HG03558 (cell line): ENCODE data around the gene DDR2.
"Not testable (repeated sequence)": the region's sequence is repeated elsewhere in the genome, so short reads cannot be mapped to it uniquely, and the experiment has no call there.

ENCODE experiments used
- ATAC-seq: cut with Tn5 transposase; IDR thresholded peaks from one replicate; pipeline ENCODE4 v1.9.1; 2021; ENCODE audit warnings: moderate number of reproducible peaks; ENCODE audit not compliant: unreplicated experiment; ENCODE audit errors: extremely low read depth

DDR2 gene

DNA sequence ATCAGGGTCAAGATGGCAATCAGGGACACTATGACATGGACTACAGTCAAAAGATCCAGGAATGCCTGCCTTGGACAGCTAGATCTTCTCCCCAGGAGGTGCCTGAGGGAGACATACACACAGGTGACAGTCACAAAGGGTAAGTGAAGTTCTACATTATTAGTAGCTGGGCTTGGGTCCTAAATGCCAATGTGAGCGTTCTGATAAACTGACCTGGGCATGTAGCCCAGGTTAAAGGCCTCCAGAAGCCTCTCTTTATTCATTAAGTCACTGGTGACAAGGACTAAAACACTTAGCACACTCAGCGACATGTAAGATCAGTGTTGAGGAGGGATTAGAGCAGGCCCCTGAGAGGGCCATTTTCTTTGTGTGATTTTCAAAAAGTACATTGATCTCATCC lies 109.3 kb downstream of the DDR2 start:
- no peak for ATAC-seq

DNA sequence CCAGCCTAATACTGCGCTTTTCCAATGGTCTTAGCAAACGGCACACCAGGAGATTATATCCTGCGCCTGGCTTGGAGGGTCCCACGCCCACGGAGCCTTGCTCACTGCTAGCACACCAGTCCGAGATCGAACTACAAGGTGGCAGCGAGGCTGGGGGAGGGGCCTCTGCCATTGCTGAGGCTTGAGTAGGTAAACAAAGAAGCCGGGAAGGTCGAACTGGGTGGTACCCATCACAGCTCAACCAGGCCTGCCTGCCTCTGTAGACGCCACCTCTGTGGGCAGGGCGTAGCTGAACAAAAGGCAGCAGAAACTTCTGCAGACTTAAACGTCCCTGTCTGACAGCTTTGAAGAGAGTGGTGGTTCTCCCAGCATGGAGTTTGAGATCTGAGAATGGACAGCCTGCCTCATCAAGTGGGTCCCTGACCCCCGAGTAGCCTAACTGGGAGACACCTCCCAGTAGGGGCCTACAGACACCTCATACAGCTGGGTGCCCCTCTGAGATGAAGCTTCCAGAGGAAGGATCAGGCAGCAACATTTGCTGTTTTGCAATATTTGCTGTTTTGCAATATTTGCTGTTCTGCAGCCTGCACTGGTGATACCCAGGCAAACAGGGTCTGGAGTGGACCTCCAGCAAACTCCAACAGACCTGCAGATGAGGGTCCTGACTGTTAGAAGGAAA lies 114.1 kb downstream of the DDR2 start:
- ATAC-seq: not testable (repeated sequence)

- ATAC-seq: no peak
These were observed 120.9 kb downstream of the DDR2 start for GRCh38 chr1:162753001-162753658.

DNA sequence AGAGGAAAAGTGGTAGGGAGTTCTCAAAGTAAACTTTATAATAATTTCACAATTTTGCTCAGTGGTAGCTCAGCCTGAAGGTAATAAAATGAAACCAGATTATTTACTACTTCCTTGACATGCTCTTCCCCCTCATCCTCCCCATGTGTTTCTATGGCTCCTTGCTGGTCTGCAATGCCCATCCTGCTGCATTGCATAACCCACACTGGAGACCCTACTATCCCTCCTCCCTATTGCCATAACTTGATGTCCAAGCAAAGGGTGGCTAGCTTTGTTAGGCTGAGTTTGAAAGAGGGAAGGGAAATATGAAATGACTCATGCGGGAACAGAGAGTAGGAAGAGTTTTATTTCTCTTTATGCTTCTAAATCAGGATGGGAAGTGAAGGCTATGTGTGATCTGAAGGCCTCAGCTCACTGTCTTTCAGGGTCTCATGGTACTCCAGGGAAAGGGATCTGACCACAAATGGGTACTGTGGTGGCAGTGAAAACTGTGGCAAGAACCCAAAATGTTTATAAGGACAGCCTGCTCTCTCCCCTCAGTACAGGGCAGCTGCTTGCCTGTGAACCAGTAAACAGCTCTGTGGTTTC lies 121.8 kb downstream of the DDR2 start:
- ATAC-seq: no peak

DNA sequence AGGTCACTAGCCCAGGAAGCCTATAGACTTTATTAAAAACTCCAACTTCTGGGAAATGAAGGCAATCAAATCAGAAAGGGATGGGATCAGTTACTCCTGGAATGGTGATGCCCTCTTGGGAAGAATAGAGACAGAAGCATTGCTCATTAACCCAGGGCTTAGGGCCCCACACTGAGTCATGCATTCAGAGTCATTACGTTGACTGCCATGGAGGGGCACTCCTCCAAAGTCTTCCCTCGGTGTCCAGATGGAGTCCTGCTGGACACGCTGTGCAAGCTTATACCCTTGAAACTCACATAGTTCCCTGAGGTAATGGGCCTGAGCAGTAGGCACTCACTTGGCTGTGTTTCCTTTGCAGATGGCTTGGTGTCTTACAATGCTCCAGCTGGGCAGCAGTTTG lies 123.0 kb downstream of the DDR2 start:
- no peak for ATAC-seq

- ATAC-seq: no peak
These were observed 124.3 kb downstream of the DDR2 start for GRCh38 chr1:162756523-162756922.

GRCh38 chr1:162757476-162757875 lies 125.2 kb downstream of the DDR2 start:
- ATAC-seq: no peak

- no peak for ATAC-seq
These were observed 133.5 kb downstream of the DDR2 start for GRCh38 chr1:162765788-162766187.

DNA sequence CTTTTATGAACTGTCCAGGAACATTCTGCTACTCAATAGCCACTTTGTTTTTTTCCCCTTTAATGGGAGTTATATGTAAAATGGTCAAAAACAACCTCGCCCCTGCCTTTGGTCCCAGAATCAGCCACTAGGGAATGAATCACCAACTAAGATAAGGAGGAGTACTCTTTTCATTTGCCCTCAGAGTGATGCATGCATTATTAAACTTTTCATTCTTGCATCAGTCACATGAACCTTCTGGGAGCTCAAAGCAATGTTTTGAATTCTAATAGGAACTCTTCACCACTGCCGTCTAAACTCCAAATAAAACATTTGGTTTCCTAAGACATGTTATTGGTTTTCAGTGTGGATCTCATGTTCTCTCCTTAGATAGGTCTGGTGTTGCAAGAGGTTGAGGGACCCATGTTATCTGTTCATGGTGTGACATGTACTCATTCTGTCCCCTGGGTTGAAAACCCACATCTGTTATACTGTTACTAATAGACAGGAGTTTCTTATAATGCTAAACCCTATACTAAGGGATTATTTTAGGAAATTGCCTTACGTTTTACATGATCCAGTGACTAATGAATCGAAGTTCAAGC lies 140.4 kb downstream of the DDR2 start:
- no peak for ATAC-seq

DNA sequence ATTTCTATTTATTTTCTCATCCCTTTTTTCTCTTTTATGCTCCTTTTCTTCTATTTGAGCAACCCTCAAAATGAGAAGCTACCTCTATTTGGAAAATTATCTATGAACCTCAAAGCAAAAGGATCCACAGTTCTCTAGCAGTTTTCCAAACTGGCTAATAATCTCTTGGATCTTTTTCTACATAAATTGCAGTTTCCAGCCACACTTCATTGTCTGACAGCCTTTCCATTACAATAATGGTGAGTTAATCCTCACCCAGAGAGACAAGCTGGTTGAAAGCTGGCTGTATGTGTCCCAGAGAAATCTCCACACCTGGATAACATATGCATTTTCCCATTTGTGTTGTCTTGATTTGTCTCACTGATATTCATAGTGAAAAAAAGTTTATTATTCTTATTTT lies 141.7 kb downstream of the DDR2 start:
- no peak for ATAC-seq

DNA sequence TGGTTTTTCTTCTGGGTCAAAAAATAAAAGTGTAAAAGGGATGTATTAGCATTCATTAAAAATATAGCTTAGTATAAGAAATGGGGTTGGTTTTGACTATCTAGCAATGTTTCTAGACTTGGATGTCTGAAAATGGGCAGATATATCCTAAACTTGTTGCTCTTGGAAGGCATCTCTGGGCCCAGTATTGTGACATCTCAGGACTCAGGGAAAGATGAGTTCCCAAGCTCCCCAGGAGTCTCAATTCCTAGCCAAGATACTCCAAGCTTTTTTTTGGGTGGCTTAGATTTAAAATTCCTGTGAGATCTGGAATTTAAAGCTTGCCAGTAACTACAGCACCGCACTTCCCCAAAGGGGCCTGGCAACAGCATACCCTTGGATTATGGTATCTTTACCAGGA lies 146.8 kb downstream of the DDR2 start:
- ATAC-seq: no peak

- ATAC-seq: no peak
These were observed 150.4 kb downstream of the DDR2 start for GRCh38 chr1:162782671-162783070.

GRCh38 chr1:162784926-162785325 lies 152.7 kb downstream of the DDR2 start:
- not testable (repeated sequence) for ATAC-seq

GRCh38 chr1:162788783-162789182 lies 156.5 kb downstream of the DDR2 start:
- not testable (repeated sequence) for ATAC-seq

DNA sequence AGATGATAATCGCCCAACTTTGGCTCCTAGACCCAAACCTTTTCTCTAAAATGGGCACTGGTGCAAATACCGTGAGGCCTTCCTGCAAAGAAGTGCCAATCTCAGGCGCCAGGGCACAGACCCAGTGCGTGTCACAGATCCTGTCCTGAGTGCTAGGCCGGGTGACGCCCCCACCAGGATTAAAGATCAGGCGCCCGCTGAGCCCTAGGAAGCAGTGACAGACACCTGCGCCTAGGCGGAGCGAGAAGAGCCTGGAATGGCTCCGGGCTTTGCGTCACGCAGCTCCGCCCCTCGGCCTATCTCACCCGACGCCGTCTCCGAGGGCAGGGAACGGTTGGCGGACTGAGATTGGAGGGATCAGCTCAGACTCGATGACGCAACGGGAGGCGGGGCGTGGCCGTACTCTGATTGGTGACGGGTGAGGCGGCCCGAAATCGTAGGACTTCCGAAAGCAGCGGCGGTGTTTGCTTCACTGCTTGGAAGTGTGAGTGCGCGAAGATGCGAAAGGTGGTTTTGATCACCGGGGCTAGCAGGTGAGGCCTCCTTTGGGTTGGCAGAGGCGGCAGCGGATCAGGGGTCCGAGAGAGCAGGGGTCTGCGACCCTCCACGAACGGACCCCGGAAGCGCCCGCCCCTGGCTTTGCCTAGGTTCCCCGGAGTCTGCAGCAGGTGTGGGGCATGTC lies 158.2 kb downstream of the DDR2 start, which contains the start of gene HSD17B7:
Gene HSD17B7 (plus strand): TSS at position 400 of the 682 bp plus-strand sequence. CDS start 99 bp downstream, at position 499.
- peak; percentile 99 for ATAC-seq

DNA sequence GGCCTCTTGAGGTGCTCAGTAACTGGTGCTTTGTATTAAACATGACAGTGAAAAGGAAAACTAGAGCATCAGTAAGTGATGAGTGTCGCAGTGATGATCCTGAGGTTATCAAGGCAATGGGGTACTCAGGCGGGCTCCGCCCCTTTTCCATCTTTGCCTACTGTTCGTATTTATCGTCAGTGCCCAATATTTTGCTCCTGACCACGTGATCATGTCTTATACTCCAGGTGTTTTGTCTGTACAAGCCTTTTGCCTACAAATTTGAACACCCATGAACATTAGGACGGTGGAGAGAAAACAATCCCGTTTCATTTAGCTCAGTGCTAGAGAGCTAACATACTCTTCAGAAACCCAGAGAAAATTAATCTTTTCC lies 158.7 kb downstream of the DDR2 start:
- ATAC-seq: peak; percentile 5

DNA sequence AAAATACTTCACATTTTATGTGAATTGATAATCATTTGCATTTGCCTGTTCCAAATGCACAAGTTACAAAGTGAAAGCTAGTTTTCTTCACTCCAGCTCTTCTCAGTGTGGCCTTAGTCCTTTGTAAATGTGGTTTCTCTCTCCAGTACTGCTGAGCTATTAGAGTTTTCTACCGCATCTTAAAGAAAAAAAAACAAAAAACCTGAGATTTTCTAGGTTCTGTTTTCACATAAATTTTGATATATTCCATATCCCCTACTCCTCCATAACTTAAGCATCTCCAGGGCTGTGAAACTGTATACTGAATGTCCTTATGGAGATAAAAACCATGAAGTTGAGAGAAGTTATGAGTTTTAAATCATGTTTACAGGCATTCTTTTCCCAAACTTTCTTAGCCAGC lies 162.0 kb downstream of the DDR2 start:
- ATAC-seq: not testable (repeated sequence)

GRCh38 chr1:162796617-162797279 lies 164.5 kb downstream of the DDR2 start:
- not testable (repeated sequence) for ATAC-seq

GRCh38 chr1:162799995-162800830 lies 167.9 kb downstream of the DDR2 start:
- ATAC-seq: not testable (repeated sequence)
